NCI-H2107 treated with DMSO at 0.1 percent for 48 hours (cell line): ENCODE data around the gene MEGF9.

ENCODE experiments used
- DNase-seq: peaks from one replicate; lab custom pipeline; 2025; ENCODE audit not compliant: unreplicated experiment; lab: John Stamatoyannopoulos, UW

MEGF9 gene

DNA sequence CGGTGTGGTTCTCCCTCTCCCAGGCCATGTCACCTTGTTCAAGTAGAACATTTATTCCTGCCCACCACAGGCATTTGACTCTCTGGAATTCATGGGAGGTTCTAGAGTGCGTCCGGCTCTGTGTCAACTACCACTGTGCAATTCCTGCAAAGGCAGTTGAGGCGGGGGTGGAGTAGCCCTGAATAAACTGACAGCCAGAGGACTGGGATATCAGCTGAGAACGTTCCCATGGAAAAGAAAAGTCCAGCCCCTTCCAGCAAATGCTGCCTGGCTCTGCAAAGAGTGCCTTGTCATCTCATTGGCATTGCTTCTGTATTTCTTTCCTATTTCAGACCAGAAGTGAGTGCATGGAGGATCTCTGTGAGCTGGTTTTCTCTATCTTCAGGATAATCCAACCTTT, 18.9 kb upstream of the MEGF9 start:
- DNase-seq, result no peak

DNA sequence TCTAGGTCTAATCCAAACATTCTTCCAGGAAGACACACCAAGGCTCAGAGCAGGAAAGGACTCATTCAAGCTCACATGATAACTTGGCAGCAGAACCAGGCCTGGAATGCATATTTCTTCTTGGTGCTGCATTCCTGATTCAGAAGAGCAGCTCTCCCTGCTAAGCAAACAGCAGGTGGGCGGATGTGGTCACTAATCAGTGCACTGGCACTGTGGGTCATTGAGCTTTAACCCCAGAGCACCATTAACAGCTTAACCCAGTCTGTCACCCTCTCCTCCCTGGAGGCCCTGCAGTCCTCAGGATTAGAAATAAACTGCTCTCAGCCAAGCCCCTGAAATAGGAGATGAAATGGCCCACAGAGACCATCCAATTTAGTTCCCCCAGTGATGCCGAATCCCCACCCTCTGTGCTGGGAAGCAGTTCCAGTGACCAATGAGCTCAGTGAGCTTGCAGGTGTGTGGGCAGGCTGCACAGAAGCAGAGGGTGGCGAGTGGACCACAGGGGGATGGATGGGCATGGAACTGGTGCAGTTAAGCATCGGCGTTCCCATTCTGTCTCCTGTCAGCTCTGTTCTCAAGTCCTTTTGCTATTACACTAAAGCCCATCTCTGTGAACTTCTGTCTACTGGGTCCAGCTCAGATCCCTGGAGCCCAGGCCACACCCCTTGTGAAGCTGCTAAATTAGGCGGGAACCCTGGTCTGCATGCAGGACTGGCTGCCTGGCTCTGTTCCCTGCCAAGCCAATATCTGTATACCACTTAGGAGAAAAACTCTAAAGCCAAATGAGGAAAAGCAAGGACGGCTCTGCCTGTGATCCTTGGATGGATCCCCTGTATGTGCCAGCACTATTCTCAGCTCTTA, 16.6 kb upstream of the MEGF9 start:
- no peak for DNase-seq

DNA sequence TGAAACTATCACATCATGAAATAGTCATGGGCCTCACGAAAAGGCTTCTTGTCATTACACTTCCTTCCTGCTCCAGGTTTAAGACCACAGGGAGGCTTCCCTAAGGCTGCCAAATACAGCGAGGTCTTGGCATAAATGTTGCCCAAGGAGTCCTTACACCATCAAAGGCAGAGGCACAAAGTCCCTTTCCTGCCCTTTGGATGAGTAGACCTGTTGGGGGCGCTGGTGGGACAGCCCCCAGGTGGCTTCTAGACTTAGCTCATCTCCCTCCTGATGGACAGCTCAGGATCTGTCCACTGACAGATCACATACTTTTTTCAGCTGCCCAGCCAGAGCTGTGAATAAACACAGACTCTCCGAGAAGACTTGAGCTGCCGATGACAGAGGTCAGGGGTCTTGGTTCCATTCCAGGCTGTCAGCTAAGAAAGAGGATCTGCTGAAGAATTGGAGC, 15.5 kb upstream of the MEGF9 start:
- no peak for DNase-seq

DNA sequence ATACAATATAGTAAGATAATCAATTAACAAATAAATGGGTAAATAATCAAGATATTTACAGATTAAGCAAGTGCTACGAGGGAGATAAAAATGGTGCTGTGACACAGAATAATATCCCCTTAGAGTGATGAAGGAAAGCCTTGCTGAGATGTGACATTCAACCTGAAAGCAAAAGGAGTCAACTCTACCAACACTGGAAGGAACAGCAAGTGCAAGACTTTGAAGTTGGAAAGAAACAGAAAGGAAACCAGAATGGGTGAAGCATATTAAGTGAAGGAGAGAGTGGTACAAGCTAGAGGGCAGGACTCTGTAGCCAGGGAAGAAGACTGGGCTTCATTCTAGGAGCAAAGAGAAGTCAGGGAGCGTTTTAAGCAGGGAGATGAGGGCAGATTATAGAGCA, 12.2 kb upstream of the MEGF9 start:
- no peak for DNase-seq

DNA sequence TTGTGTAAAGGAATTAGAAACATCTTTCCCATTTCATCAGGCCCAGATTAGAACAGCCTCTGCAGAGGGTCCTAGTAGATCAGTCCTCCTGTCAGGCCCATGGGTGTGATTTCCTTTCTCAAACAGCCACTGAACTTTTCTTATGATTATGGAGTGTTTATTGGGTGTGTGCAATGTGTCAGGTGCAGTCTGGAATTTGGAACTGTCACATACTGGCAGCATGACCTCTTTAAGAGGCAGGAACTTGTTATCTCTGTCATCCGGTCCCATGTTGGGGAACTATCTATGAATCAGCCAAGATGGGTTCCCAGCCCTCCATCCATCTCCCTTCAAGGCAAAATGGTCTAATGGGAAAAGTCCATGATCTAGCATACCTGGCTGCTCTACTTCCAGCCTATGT, 11.6 kb upstream of the MEGF9 start:
- no peak for DNase-seq

DNA sequence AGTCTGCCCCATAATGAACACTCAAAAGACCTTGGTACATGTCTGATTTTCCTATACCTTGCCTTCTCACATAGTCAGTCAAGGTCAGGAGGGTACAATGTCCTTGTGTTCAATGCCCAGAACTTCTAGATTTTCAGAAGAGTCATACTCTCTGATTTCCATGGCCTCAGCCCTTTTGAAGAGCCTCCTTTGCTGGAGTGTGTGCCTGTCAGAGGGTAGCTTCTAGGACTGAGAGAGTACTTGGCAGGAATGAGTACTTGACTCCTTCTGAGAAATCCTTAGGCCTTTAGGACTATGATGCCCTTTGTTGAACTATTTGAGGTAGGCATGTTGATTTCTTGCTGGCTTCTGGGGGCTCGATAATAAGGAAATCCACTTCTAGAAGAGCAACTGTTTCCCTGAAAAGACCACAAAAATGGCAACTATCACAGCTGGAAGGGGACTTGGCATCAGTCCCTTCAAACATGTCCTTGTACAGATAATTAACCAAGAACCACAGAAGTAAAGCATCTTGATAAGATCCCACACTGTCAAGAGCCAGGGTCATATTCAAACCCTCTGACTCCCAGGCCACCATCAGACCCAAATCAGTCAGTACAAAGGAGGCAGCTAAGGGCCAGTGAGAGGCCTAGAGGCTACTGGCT, 10.6 kb upstream of the MEGF9 start:
- no peak for DNase-seq

DNA sequence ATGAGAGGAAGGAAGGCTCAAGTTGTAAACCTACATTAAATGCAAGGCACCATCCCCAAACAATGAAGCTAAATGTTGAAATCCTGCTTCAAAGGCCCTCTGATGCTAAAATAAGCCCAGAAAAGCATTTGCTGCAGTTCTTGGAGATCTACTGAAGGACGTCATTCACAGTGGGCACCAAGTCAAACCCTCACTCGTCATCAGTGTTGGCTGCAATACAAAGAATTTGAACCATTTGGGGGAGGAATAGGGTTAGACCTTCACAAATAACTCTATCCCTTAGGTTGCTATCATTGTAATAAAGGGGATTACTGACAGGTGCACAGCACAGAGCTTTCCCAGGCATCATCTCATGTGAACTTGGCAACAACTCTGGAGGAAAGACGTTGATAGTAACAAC, 9.3 kb upstream of the MEGF9 start:
- DNase-seq, result peak; percentile 46

DNA sequence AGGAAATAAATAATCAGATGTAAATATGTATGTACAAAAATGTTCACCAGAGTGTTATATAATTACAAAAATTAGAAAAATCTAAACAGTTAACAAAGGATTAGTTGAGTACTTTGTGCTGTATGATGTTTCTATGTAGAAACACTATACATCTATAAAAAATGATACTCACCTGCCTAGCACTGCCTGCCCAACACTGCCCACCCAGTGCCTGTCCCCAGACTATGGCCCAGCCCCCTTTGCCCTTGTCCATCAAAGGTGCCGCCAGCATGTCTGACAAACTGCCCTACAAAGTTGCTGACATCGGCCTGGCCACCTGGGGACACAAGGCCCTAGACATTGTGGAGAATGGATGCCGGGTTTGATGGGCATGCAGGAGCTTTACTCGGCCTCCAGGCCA, 6.1 kb upstream of the MEGF9 start:
- DNase-seq, result no peak

DNA sequence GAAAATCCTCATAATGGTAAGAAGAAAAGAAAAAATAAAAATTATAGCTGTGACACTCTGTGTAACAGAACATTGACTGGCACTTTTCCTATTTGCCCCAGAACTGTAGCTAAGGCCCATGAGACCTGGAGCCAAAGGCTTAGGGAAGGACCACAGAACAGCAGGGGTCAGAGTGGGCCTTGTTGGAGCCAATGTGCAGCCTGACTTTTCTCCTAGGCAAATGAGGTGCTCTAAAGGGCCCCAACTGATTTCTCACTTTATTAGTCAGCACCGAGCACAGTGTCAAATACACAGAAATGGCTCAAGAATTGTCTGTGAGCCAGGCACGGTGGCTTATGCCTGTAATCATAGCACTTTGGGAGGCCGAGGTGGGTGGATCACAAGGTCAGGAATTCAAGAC, 4.0 kb upstream of the MEGF9 start:
- DNase-seq, result no peak

DNA sequence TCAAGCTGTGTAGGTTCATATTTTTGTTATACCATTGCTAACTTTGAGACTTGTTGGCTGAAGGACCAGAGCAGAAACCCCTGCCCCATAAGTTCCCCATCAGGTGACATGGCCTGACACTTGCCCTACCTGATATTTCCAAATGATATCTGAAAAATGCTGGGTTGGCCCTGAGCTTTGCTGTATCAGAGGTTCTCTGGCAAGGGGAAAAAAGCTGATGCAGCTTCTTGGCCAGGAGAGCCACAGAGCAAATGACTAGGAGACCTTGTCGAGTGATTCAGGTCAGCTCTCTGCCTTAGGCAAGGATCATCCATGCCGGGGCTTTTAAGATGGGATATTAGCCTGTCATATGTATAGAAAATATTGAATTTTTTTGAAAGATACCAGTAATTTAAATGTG, 2.9 kb upstream of the MEGF9 start:
- DNase-seq, result no peak

DNA sequence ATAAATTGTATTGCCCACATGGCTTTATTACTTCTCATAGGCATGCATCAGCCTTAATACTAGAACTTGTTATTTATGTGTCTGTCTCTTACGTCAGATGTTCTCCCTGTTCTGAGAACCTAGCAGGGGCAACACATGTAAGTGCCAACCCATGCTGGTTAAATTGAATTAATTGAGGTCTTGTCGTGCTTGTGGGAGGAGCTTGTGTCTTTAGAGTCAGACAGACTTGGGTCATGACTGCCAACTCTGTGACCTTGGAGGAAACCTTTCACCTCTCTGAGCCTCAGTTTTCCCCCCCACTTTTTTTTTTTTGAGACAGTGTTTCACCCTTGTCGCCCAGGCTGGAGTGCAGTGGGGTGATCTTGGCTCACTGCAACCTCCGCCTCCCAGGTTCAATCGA, 2.2 kb upstream of the MEGF9 start:
- no peak for DNase-seq

DNA sequence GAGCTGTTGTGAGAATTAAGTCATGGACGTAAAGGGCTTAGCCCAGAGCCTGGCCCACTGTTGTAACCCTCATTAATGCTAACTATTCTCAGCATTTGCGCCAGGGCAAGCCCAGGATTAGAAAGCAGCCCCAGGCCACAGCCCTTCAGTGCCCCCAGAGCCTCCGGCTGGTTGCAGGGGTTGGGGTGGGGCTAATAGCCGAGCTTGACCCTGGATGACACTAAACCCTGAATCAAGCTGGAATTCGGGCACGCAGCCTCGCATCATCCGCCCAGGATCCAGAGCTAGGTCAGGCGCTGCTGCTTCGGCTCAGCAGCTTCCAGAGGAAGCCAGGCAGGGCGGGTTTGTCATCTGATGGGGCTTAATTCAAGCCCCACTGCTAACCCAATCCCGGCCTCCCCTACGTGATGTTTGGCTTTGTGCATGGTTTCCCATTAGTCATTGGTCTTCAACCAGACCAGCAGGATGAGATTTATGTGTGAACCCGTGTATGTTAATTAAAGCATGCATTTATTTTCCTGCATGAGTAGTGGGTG, 1.2 kb upstream of the MEGF9 start:
- DNase-seq, result no peak

DNA sequence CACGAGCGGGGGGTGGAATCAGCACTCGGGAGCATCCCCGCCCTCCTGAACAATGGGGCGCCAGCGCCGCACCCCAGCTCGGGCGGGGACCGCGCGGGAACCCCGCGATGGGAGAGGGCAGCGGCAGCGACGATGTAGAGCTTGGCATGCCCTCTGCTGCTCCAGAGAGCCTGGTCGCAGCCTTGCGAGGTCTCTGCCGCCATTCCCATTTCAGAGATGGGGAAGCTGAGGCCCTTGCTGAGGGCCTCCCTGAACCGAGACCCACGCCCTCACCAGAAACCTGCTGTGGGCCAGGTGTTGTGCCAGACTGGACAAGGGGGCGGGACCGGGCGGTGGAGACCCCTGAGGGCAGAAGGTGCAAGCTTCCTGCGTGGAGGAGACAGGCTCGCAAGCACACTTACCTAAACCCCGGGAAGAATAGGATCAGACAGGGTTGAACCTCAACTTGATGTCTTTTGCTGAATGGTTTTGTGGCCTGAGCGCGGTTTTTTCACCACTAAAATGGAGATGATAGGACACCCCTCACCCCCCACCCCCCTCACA, 647 bp upstream of the MEGF9 start:
- no peak for DNase-seq

DNA sequence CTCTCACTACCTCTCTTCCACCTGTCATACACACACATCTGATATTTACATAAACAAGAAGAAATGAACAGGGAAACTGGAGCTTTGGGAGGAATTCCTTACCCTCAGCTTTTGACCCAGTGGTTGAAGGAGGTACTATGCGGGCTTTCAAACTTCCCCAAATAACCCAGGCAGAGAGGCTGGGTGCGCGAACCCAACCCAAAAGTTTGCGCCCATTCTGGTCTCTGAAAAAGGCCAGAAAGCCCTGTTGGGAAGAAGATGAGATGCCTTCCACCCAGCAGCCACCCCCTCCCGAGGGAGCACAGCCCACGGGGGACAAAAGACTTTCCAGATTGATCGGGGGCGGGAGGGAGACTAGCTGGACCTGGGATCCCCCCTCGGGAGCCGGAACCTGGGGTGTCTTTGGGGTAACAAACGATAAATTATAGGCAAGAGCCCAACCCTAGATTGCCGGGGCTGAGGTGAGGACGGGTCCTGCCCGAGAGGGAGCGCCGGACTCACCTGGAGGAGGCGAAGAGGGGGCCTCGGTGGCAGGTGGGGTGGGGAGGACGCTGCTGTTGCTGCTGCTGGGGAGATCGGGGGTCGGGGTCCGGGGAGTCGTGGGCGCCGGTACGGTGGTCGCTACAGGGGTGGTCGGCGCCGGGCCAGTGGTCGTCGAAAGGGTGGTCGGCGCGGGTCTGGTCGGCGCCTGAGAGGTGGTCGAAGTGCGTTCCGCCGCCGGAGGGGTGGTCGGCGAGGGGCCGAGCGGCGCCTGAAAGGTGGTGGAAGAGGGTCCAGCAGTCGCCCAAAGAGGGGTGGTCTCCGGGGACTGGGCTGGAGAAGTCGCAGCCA, 798 bp downstream of the MEGF9 start:
- DNase-seq, result no peak

DNA sequence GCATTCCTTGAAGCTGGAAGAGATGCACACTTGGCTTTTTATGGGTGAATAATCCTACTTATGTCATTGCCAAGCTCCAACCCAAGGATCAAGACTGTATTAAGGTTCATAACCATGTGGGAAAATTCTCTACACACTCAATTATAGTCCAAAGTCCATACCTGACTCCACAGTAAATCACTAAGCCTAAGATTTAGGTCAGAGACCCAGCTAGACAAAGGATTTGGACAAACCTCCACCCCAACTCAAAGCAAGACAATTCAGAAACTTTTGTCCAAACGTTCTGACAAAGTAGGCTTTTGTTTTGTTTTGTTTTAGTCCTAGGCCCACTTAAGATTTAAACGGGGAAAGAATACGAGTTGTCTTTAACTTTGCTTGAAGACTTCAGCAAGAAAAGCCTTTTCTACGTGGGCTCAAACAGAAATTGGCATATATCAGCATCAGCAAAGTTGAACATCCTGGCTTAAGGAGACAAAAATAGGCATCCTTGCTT, 1.7 kb downstream of the MEGF9 start:
- no peak for DNase-seq

DNA sequence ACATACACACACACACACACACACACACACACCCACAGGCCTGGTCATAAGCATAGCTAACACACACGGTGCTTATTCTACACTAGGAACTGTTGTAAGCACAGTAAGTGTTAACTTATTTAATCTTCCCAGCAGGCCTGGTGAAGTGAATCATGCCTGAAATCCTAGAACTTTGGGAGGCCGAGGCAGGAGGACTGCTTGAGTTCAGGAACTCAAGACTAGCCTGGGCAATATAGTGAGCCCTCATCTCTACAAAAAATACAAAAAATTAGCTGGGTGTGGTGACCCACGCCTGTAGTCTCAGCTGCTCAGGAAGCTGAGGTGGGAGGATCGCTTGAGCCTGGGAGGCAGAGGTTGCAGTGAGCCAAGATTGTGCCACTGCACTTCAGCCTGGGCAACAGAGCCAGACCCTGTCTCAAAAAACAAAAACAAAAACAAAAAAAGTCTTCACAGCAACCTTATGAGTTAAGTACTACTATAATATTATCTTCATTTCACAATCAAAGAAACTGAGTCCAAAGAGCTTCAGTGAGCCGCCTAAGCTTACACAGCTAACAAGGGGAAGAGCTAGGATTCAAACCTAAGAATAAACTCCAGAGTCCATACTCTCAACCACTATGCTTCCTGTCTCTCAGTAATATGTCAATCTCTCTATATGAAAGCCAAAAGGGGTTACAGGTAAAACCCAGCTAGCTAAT, 2.3 kb downstream of the MEGF9 start:
- no peak for DNase-seq

DNA sequence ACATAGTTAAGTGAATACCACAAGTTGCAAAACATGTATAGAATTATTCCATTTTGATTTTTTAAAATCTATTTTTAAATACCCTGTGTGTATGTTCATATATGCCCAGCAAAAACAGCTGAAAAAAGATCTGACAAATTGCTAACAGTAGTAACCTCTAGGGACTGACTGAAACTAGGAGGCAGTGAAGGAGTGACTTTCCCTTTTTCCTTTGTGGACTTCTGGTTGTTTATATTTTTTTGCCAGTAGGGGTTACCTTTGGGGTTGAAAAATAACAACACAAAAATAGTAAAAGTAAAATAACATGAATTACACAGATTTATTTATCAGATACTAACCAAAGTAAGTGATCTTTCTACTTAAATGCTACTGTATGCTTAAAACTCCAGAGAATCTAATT, 2.9 kb downstream of the MEGF9 start:
- DNase-seq, result no peak

DNA sequence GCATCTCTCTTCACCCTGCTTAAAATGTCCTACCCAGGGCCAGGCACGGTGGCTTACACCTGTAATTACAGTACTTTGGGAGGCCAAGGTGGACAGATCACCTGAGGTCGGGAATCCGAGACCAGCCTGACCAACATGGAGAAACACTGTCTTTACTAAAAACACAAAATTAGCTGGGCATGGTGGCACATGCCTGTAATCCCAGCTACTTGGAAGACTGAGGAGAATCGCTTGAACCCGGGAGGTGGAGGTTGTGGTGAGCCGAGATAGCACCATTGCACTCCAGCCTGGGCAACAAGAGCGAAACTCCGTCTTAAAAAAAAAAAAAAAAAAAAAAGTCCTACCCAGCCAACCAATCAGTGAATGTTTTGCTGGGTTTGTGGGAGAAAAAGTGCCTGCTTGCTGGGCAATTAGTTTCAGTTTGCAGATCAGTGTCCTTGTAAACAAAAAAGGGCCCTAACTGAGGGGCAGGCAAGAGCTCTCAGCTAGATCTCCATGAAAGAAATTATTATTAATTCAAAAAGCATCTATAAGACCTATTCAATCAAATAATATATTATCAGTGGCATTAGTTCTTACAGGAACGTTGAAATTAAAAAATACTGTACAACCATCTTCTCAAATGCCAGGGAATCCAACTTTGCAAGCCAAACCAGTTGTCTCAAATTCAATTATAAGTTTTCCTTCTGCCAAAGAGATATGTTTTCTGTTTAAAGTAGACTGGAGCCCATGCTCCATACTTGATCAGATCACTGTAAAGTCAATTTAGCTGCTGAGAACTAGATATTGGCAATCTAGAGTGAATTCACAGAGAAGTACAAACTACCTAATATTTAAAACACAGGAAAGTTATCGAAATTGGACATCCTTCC, 3.9 kb downstream of the MEGF9 start:
- DNase-seq, result peak; percentile 64

DNA sequence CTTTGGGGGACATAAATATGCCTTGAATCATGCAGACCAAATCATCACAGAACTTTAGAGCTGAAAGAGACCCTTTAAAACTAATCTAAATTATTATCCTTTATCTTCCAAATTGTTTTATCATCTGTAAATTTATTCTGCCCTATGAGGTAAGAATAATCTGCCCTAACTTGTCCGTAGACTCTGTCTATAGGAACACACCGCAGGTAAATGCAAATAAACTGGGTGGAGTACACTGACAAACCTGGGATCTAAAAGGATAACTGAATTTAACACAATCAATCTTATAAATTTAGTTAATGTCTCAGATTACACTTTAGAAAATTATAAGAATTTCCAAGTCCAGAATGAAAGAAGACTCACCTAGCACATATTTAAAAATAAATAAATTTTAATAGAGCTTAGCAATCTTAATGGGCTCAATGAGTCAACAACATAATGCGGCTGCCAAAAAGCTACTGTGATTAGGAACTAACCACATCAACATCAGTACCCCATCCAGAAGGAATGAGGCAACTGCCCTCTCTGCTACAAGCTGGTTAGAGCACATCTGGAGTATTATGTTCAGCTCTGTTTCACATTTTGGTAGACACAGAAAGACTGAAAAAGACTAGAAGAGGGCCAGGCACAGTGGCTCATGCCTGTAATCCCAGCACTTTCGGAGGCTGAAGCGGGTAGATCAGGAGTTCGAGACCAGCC, 5.6 kb downstream of the MEGF9 start:
- DNase-seq, result no peak
